ENCODE measurements around the gene PLSCR3. TPM values are rescaled to one million over a fixed set of nuclear protein-coding genes. Genes with fewer than 3 reads are reported as not detected.

Gene PLSCR3
- total RNA-seq, 1 experiment from 2014 or later: 15.2 TPM

DNA sequence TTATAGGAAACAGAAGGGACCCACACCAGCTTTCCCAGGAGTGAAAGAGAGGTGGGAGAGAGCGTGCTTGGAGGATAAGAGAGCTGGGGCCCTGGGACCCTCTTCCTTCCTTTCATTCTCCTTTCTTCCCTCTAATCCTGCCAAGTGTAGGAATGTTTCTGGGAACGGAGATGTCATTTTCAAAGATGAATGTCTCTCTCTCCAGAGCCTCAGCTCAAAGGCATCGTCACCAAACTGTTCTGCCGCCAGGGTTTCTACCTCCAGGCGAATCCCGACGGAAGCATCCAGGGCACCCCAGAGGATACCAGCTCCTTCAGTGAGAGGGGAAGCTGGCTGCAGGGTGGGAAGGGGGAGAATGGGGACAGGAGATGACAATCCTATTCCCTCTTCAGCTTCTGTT is 46.9 kb upstream of the PLSCR3 start:
- TF ChIP-seq CTCF (conservative IDR thresholded peaks at IDR 0.05; ENCODE audit: low read depth, low read length) (0 out of 2 replicates have a peak, but pooled peaks have one; percentile 3), EZH2 (IDR thresholded peaks at IDR 0.05; ENCODE audit: borderline replicate concordance, low read depth, low read length, poor library complexity, severe bottlenecking) (no peak)
- Histone ChIP-seq H3K27me3 (replicated peaks; ENCODE audit: insufficient read depth, low read depth, low read length, poor library complexity) (no peaks in the 10 kb centered on the region), H3K4me1 (ENCODE audit: insufficient read depth, low read length, poor library complexity, severe bottlenecking) (peaks cover 50% of the 10 kb centered on the region), H3K9me3 (ENCODE audit: low read depth, low read length, poor library complexity, severe bottlenecking) (no peaks in the 10 kb centered on the region), H3K27ac (ENCODE audit: low read depth, low read length, poor library complexity, severe bottlenecking) (peak overlapping the region; percentile 97), H3K36me3 (ENCODE audit: insufficient read depth, low read length, poor library complexity, severe bottlenecking) (no peaks in the 10 kb centered on the region), H3K4me3 (ENCODE audit: low read depth, low read length, poor library complexity, severe bottlenecking) (peak overlapping the region; percentile 90)
- intact Hi-C loops (cut with micrococcal nuclease; ENCODE audit: unreplicated experiment): no loop called here
- peak; percentile 54 for DNase-seq (ENCODE audit: low spot score)
- ChIA-PET CTCF (interaction anchor here (0.6 to 1.9 kb wide), 6 partner anchors 19 to 600 kb away, joined by 3 to 12 read pairs (median 6); partner anchors contain the start of gene ZBTB4), POLR2A (ENCODE audit: low non-redundant PET) (interaction anchor here (0.6 kb wide), 3 partner anchors 44 to 245 kb away, joined by 3 to 4 read pairs (median 4); no protein-coding TSS in a partner anchor)
- no TSS peak for BruUV-seq (replicated peaks)

DNA sequence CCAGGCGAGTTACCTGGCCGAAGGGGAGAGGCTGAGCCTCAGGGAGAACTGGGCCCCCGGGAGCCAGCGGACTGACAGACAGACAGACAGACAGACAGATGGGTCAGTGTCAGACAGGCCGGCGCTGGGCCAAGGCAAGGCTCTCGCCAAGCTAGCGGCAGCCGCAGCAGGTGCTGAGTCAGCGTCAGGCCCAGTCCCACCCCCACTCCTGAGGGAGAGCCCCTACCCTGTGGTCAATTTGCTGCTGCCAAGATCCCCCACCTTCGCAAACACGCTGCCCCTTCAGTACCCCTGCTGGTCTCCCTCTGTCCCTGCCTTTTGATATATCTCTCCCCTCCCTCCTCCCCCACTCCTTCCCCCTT is 46.5 kb upstream of the PLSCR3 start:
- H3K27me3 ChIP-seq (replicated peaks; ENCODE audit: insufficient read depth, low read depth, low read length, poor library complexity): no peaks in the 10 kb centered on the region
- peak overlapping the region; percentile 97 for H3K27ac ChIP-seq (ENCODE audit: low read depth, low read length, poor library complexity, severe bottlenecking)
- H3K36me3 ChIP-seq (ENCODE audit: insufficient read depth, low read length, poor library complexity, severe bottlenecking): no peaks in the 10 kb centered on the region
- no peak for TF ChIP-seq EZH2 (IDR thresholded peaks at IDR 0.05; ENCODE audit: borderline replicate concordance, low read depth, low read length, poor library complexity, severe bottlenecking)
- 0 out of 2 replicates have a peak, but pooled peaks have one; percentile 16 for TF ChIP-seq CTCF (conservative IDR thresholded peaks at IDR 0.05; ENCODE audit: low read depth, low read length)
- ChIA-PET CTCF (interaction anchor here (0.6 to 1.9 kb wide), 6 partner anchors 20 to 601 kb away, joined by 3 to 12 read pairs (median 6); partner anchors contain the start of gene ZBTB4), POLR2A (ENCODE audit: low non-redundant PET) (interaction anchor here (0.6 kb wide), 3 partner anchors 44 to 245 kb away, joined by 3 to 4 read pairs (median 4); no protein-coding TSS in a partner anchor)
- no peaks in the 10 kb centered on the region for H3K9me3 ChIP-seq (ENCODE audit: low read depth, low read length, poor library complexity, severe bottlenecking)
- DNase-seq (ENCODE audit: low spot score): peak; percentile 83
- peaks cover 53% of the 10 kb centered on the region for H3K4me1 ChIP-seq (ENCODE audit: insufficient read depth, low read length, poor library complexity, severe bottlenecking)
- H3K4me3 ChIP-seq (ENCODE audit: low read depth, low read length, poor library complexity, severe bottlenecking): peak overlapping the region; percentile 90
- intact Hi-C loops (cut with micrococcal nuclease; ENCODE audit: unreplicated experiment): loop anchor here (1.0 kb wide), 1 partner anchor 43 kb away; the partner anchor contains the start of gene POLR2A
- BruUV-seq (replicated peaks): no TSS peak

DNA sequence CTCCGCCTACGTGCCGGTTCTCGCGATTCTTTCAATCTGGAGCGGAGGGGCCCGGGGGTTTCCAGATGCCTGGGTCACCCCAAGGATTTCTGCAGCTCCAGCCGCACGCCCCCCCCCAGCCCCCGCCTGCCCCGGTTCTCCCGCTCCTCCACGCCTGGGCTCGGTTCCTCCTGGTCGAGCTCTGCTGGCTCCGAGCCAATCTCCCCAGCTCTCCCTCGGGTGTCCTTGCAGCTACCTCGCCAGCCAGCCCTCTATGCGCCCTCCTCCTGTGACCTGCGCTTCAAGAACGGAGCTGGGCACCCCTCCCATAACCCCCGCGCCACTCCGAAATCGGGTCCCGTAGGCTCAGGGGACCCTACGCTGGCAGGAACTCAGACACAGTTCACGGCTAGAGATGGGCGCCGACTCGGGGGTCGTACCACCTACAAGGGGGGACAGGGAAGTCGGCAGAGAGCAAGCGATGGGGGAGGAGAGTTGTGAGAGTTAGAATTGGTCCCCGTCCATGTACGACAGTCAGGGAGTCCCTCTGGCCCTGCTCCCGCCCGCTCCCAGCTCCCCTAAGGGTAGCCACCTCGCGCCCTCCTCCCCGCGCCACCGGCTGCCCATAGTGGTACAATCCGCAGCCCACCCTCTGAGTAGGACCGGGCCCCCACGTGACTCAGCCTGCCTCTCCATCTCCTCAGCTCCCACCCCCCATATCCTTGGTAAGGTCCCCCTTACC is 45.9 kb upstream of the PLSCR3 start:
- TF ChIP-seq EZH2 (IDR thresholded peaks at IDR 0.05; ENCODE audit: borderline replicate concordance, low read depth, low read length, poor library complexity, severe bottlenecking): no peak
- TF ChIP-seq CTCF (conservative IDR thresholded peaks at IDR 0.05; ENCODE audit: low read depth, low read length): no peak
- Histone ChIP-seq H3K27me3 (replicated peaks; ENCODE audit: insufficient read depth, low read depth, low read length, poor library complexity) (no peaks in the 10 kb centered on the region), H3K27ac (ENCODE audit: low read depth, low read length, poor library complexity, severe bottlenecking) (peak overlapping the region; percentile 97), H3K4me3 (ENCODE audit: low read depth, low read length, poor library complexity, severe bottlenecking) (peak overlapping the region; percentile 90), H3K4me1 (ENCODE audit: insufficient read depth, low read length, poor library complexity, severe bottlenecking) (peaks cover 55% of the 10 kb centered on the region), H3K9me3 (ENCODE audit: low read depth, low read length, poor library complexity, severe bottlenecking) (no peaks in the 10 kb centered on the region), H3K36me3 (ENCODE audit: insufficient read depth, low read length, poor library complexity, severe bottlenecking) (no peaks in the 10 kb centered on the region)
- POLR2A ChIA-PET (ENCODE audit: low non-redundant PET): interaction anchor here (0.6 kb wide), 2 partner anchors 14 to 246 kb away, joined by 3 to 13 read pairs; no protein-coding TSS in a partner anchor
- CTCF ChIA-PET: interaction anchor here (0.7 to 1.9 kb wide), 2 partner anchors 120 kb away, joined by 3 to 7 read pairs; no protein-coding TSS in a partner anchor
- DNase-seq (ENCODE audit: low spot score): peak; percentile 84
- intact Hi-C loops (cut with micrococcal nuclease; ENCODE audit: unreplicated experiment): loop anchor here (1.0 kb wide), 1 partner anchor 44 kb away; the partner anchor contains the start of gene POLR2A
- TSS peak; percentile 53 for BruUV-seq (replicated peaks)

All from A673 (cell line).